Astrocyte of the cerebellum (primary cell): Measurements from ENCODE around the gene JAK1.

Source experiments
- DNase-seq: peaks from one replicate; pipeline ENCODE4 v3.0.0-alpha.2; 2011; ENCODE audit warnings: low read depth
- H3K4me3 ChIP-seq: 2 replicates; pipeline ENCODE4 v1.5.1; 2011; ENCODE audit warnings: mild to moderate bottlenecking, low read depth, low read length, moderate library complexity
- in situ Hi-C: cut with HindIII; loops from 2 replicates; pipeline ENCODE4 v1.10.0; 2017; ENCODE audit warnings: low sequenced_read_pairs
- TF ChIP-seq, protein P1 (sequence below): IDR thresholded peaks from 2 replicates; pipeline ENCODE4 v1.5.1; 2012; ENCODE audit warnings: low read length, low read depth, moderate library complexity, mild to moderate bottlenecking; ENCODE audit errors: missing control alignments

JAK1 gene

DNA sequence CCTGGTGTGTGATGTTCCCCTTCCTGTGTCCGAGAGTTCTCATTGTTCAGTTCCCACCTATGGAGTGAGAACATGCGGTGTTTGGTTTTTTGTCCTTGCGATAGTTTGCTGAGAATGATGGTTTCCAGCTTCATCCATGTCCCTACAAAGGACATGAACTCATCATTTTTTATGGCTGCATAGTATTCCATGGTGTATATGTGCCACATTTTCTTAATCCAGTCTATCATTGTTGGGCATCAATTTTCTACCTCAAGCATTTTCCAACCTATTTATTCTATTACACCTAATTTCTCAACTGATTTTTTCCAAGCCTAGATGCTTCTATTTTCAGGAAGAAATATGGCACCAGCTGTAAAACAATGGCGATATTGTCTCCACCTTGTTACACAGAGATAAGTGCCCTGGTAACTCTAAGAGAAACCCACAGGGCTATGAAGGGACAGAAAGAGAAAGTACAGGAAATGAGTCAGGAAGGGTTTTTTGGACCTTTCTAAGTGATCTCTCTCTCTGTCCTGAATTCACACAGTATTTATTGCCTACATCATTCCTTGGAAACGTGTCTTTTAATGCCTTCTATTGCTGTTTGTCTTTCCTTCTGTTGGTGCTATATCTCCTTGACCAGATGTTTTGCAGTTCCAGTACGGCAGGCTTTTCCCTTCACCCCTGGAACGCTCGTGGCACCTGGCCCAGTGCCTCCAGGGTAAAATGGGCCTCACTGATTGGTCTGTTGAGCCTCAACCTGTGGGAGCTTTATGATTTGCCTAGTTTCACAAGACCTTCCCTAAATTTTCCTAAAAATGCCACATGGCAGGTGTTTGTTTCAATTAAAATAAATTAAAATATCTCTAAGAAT is 14.6 kb upstream of the JAK1 start:
- no peak for DNase-seq
- in situ Hi-C loops: no loop called here
- TF ChIP-seq, protein P1, sequence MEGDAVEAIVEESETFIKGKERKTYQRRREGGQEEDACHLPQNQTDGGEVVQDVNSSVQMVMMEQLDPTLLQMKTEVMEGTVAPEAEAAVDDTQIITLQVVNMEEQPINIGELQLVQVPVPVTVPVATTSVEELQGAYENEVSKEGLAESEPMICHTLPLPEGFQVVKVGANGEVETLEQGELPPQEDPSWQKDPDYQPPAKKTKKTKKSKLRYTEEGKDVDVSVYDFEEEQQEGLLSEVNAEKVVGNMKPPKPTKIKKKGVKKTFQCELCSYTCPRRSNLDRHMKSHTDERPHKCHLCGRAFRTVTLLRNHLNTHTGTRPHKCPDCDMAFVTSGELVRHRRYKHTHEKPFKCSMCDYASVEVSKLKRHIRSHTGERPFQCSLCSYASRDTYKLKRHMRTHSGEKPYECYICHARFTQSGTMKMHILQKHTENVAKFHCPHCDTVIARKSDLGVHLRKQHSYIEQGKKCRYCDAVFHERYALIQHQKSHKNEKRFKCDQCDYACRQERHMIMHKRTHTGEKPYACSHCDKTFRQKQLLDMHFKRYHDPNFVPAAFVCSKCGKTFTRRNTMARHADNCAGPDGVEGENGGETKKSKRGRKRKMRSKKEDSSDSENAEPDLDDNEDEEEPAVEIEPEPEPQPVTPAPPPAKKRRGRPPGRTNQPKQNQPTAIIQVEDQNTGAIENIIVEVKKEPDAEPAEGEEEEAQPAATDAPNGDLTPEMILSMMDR: no peak
- H3K4me3 ChIP-seq: no peak overlapping the region

DNA sequence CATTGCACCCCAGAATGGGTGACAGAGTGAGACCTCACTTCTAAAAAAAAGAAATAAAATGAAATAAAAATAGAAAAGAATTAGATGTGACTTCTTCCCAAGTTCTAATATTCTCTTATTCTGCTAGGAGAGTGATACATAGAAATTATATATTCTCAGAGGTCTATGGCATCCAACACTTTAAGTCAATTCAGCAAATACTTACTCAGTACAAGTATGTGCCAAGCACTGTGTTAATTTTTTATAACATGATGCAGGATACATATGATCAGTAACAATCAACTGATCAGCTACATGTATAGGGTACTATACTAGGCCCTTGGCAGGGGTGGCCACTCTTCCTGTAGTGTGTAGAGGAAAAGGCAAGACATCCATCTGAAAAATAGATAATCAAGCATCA is 13.0 kb upstream of the JAK1 start:
- in situ Hi-C loops: no loop called here
- TF ChIP-seq, protein P1: no peak
- no peak for DNase-seq
- H3K4me3 ChIP-seq: no peak overlapping the region

DNA sequence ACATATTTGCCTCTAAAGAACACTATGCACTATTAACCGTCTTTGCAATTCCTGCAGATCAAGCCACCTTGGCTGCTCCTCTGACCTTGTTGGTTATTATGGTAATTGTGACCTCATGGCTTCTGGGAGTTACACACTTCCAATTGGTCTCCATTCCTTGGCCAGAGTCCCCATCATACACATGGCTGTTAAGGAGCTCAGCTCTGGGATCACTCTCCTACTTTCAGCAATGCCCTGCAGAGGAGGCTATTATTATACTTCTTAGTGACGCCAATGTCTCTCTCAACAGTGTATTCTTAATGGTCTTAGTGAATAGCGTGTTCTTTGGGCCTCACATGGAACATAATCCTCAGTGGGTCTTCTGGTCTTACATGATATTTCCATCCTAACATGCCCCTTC is 10.0 kb upstream of the JAK1 start:
- TF ChIP-seq, protein P1: no peak
- no peak overlapping the region for H3K4me3 ChIP-seq
- DNase-seq: no peak
- in situ Hi-C loops: no loop called here

DNA sequence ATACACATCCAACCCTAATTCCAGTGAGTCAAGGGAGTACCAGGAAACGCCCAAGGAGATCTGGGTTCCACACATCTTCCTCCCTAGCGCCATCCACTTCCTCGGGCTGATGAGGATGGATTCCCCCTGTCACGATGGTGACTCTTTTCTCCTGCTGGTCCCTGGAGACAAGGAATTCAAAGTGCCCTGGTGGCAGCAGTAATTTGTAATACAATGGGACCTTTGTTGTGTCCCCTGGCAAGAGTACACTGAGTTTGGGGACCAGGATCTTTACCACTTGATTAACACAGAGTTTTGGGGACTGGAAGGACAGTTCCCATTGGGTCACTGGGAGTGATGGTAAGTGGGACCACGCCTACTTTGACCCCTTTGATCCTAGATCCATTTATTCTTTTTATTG is 9.4 kb upstream of the JAK1 start:
- DNase-seq: no peak
- no peak overlapping the region for H3K4me3 ChIP-seq
- TF ChIP-seq, protein P1: no peak
- in situ Hi-C loops: no loop called here

DNA sequence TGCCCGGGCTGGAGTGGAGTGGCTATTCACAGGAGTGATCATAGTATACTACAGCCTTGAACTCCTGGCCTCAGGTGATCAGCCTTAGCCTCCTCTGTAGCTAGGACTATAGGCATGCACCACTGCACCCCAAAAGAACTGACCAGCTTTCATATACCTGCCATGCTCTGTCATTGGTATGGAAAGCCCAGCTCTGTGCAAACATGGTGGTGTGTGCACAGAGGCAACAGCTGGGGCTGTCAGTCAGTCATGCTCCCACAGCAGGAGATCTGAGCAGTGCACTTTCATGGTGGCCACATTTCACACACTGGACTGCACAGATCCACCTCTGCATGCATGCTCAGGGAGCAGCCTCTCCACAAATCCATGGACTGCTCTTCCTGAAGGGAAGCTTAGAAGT is 8.8 kb upstream of the JAK1 start:
- in situ Hi-C loops: no loop called here
- DNase-seq: no peak
- H3K4me3 ChIP-seq: no peak overlapping the region
- TF ChIP-seq, protein P1: no peak

DNA sequence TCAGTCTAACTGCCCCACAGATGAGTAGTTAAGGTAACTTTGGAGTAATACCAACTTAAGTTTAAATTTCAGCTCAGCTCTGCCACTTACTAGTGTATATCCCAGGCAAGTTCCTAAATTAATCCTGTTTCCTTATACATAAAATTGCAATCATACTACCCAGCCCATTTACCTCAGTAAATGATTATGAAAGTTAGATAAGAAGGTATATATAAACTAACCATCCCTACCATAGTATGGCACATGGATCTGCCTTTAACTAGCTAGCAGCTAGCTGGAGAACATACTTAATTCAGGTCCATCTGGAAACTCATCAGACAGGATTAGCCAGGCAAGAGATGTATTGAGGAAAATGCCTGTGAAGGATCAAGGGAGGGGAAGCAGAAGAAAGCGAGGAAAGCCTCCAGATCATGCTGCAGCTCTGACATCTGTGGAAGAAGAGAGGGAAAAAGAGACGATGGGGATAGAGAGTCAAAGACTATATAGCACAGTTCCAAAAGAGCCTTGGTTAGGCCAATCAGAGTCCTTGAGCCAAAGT is 8.0 kb upstream of the JAK1 start:
- DNase-seq: no peak
- H3K4me3 ChIP-seq: no peak overlapping the region

More for the DNA sequence above, 8.0 kb upstream of the JAK1 start:
- in situ Hi-C loops: no loop called here
- TF ChIP-seq, protein P1: no peak
